Urinary bladder (tissue), 4 donors: ENCODE results near the gene KRTAP4-11. TPM values are rescaled to one million over a fixed set of nuclear protein-coding genes. Genes with fewer than 3 reads are reported as not detected.
"Not testable (repeated sequence)": the region's sequence is repeated elsewhere in the genome, so short reads cannot be mapped to it uniquely, and the experiment has no call there.

Source experiments
- DNase-seq: peaks from one replicate; pipeline ENCODE4 v3.0.0-alpha.2; 2015; ENCODE audit errors: extremely low spot score
- H3K27ac ChIP-seq: one replicate; pipeline ENCODE4 v1.5.1; 2013; ENCODE audit warnings: low read depth, mild to moderate bottlenecking, moderate library complexity
- H3K36me3 ChIP-seq: one replicate; pipeline ENCODE4 v1.6.1; 2013; ENCODE audit warnings: mild to moderate bottlenecking, moderate library complexity; ENCODE audit not compliant: insufficient read depth
- H3K4me1 ChIP-seq: one replicate; pipeline ENCODE4 v1.6.1; 2013; ENCODE audit warnings: mild to moderate bottlenecking, moderate library complexity; ENCODE audit not compliant: insufficient read depth
- H3K4me3 ChIP-seq: one replicate; pipeline ENCODE4 v1.5.1; 2013; ENCODE audit warnings: low read depth, low read length
- WGBS: extraction: QIAGEN DNeasy Blood & Tissue Kit; methylation state at CpG from one replicate; pipeline ENCODE4 v1.1.7; 2013; 5-methylcytosine and 5-hydroxymethylcytosine counted together
- polyA plus RNA-seq: library from polyadenylated mRNA; stranded (reverse); fragments of 200-250 nt; gene quantifications from one replicate; pipeline ENCODE4 v1.2.3, GENCODE V29; 2013
- total RNA-seq: library from RNA; depleted of rRNA; stranded (reverse); fragments of >200 nt; gene quantifications from one replicate; pipeline ENCODE4 v1.2.3, GENCODE V29; 2014
- donor health status: healthy with polysubstance abuse.
- donor health status: healthy.

KRTAP4-11 gene
- total and polyA plus RNA-seq, 2 donors: not detected

DNA sequence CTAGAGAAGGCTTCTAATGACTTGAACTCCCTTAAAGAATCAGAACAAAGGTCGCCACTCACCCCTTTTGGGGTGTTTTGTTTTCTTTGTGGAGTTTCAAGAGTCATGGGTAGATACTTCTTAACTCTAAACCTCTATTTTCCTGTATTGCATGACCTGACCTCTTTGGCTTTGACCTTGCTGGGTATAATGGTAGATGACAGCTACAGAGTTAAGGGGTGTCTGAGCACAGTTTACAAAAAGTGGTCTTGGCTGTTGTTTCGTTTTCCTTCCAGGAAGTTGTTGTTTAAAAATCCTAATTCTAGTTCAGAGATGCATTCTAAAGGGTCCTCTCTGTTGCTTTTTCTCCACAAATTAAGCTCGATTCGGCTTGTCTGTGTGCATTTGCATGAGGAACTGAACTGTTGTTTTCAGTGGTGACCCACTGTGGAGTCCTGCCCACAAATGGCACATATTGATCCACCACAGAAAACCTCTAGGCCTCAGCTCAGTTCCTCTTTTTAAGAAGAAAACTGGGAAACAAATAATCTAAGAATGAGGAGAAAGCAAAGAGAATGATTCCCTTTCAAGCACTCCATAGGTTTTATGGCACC is 29.3 kb downstream of the KRTAP4-11 start:
- H3K27ac ChIP-seq, DNase-seq, H3K4me1 ChIP-seq, H3K36me3 ChIP-seq, H3K4me3 ChIP-seq: not testable (repeated sequence)
- 70% methylated on average over 4 of the region's 4 CpGs for WGBS

GRCh38 chr17:41084100-41084856 is 33.9 kb downstream of the KRTAP4-11 start, which contains the start of gene KRTAP4-7:
Gene KRTAP4-7 (plus strand): TSS chr17:41084150. CDS start chr17:41084207, 57 bp downstream.
- not testable (repeated sequence) for H3K27ac ChIP-seq, H3K36me3 ChIP-seq, H3K4me3 ChIP-seq, H3K4me1 ChIP-seq, DNase-seq
- WGBS: 75% methylated on average over 14 of the region's 14 CpGs

DNA sequence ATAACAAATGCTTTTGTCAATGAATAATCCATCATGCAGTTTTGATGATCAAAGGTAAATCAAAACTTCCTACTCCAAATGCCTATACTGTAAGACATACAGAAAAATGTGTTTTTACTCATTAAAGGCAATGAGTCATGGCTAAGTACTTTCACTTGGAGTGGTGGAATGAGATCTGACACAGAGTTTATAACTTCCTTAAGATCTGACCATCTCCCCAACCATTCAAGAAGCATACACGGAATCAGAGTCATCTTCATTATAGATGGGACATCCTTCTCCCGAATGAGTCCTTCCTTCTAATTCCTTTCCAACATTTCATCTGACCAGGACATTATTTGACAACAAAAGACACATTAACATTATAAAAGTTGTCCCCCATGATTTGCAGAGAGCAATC is 34.7 kb downstream of the KRTAP4-11 start:
- H3K4me1 ChIP-seq, H3K27ac ChIP-seq, H3K36me3 ChIP-seq, H3K4me3 ChIP-seq, DNase-seq: not testable (repeated sequence)
- WGBS: 69% methylated on average over 2 of the region's 2 CpGs

DNA sequence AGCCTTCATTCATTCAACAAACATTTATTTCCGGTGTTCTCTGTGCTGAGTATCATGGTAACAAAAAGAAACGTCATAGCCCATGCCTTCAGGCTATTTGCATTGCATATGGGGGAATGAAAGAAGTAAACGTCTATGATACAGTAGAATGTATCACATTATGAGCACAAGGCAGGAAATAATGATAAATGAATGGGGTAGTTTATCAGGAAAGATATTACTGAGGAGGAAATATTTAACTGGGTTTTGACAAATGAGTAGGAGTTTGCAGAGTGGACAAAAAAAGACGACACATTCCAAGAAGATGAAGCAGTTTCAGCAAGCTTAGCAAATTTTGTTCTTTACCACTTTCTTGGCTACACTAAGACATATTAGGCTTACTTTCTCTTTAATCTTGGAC is 35.5 kb downstream of the KRTAP4-11 start:
- DNase-seq: no peak
- 56% methylated on average over 4 of the region's 4 CpGs for whole genome bisulfite sequencing
- Histone ChIP-seq H3K36me3 (no peaks in the 10 kb centered on the region), H3K27ac (no peak overlapping the region), H3K4me1 (no peaks in the 10 kb centered on the region), H3K4me3 (no peak overlapping the region)

DNA sequence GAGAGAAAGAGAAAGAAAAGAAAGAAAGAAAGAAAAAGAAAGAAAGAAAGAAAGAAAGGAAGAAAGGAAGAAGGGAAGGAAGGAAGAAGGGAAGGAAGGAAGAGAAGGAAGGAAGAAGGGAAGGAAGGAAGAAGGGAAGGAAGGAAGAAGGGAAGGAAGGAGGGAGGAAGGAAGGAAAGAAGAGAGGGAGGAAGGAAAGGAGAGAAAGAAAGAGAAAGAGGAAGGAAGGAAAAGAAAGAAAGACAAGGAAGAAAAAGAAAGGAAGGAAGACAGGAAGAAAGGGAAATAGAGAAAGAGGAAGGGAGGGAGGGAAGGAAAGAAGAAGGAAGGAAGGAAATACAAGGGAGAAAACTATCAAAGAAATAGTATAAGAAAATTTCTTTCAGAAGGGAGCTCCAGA is 41.4 kb downstream of the KRTAP4-11 start:
- Histone ChIP-seq H3K36me3 (no peaks in the 10 kb centered on the region), H3K4me1 (no peaks in the 10 kb centered on the region), H3K27ac (no peak overlapping the region), H3K4me3 (no peak overlapping the region)
- DNase-seq: no peak

GRCh38 chr17:41073676-41074075 is 44.5 kb downstream of the KRTAP4-11 start:
- WGBS: 91% methylated on average over 2 of the region's 2 CpGs
- DNase-seq: no peak
- Histone ChIP-seq H3K4me3 (no peak overlapping the region), H3K4me1 (no peaks in the 10 kb centered on the region), H3K36me3 (no peaks in the 10 kb centered on the region), H3K27ac (no peak overlapping the region)

- Histone ChIP-seq H3K27ac (no peak overlapping the region), H3K4me3 (no peak overlapping the region), H3K36me3 (no peaks in the 10 kb centered on the region), H3K4me1 (no peaks in the 10 kb centered on the region)
- no peak for DNase-seq
- 80% methylated on average over 5 of the region's 5 CpGs for WGBS
Measured at GRCh38 chr17:41071606-41072360, 46.4 kb downstream of the KRTAP4-11 start.

- no peak for DNase-seq
- no peak overlapping the region for H3K4me3 ChIP-seq
- no peaks in the 10 kb centered on the region for H3K4me1 ChIP-seq
- WGBS: 77% methylated on average over 3 of the region's 3 CpGs
- H3K36me3 ChIP-seq: no peaks in the 10 kb centered on the region
- no peak overlapping the region for H3K27ac ChIP-seq
Measured at GRCh38 chr17:41069031-41069430, 49.1 kb downstream of the KRTAP4-11 start.

DNA sequence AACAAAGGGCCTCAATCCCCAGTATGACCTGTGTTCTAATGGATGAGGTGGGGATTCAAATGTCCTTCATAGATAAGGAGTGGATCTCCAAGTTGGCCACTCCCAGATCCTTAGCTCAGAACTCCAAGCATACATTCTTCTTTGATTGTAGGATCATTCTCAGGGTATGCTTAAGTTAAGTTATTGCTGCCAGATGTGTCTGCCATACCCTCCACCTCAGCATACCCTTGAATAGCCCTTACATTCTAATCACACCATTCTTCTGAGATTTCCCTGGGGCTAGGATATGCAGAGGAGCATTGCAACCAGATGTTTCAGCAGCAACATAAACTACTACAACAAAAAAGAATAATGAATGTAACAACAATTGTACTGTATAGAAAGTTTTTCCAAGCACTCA is 50.9 kb downstream of the KRTAP4-11 start:
- Histone ChIP-seq H3K4me1 (no peaks in the 10 kb centered on the region), H3K4me3 (no peak overlapping the region), H3K27ac (no peak overlapping the region), H3K36me3 (no peaks in the 10 kb centered on the region)
- no peak for DNase-seq

Other genes with a start within 250 kb of the KRTAP4-11 start
Only the 30 nearest of the 38 such genes appear.
- gene KRT40, start 134.0 kb downstream of the KRTAP4-11 start, total RNA-seq: not detected
- not detected for gene KRT40, start 134.0 kb downstream of the KRTAP4-11 start, polyA plus RNA-seq
- not detected for gene KRTAP3-3, start 124.2 kb downstream of the KRTAP4-11 start, total RNA-seq
- not detected for gene KRTAP3-3, start 124.2 kb downstream of the KRTAP4-11 start, polyA plus RNA-seq
- not detected for gene KRTAP3-2, start 118.5 kb downstream of the KRTAP4-11 start, total RNA-seq
- not detected for gene KRTAP3-2, start 118.5 kb downstream of the KRTAP4-11 start, polyA plus RNA-seq
- not detected for gene KRTAP3-1, start 109.2 kb downstream of the KRTAP4-11 start, total RNA-seq
- not detected for gene KRTAP3-1, start 109.2 kb downstream of the KRTAP4-11 start, polyA plus RNA-seq
- not detected for gene KRTAP1-5, start 91.2 kb downstream of the KRTAP4-11 start, total RNA-seq
- gene KRTAP1-5, start 91.2 kb downstream of the KRTAP4-11 start, polyA plus RNA-seq: 0.11 TPM
- not detected for gene KRTAP1-4, start 88.2 kb downstream of the KRTAP4-11 start, total RNA-seq
- gene KRTAP1-4, start 88.2 kb downstream of the KRTAP4-11 start, polyA plus RNA-seq: not detected
- not detected for gene KRTAP1-3, start 83.5 kb downstream of the KRTAP4-11 start, total RNA-seq
- not detected for gene KRTAP1-3, start 83.5 kb downstream of the KRTAP4-11 start, polyA plus RNA-seq
- not detected for gene KRTAP1-1, start 76.9 kb downstream of the KRTAP4-11 start, total RNA-seq
- not detected for gene KRTAP1-1, start 76.9 kb downstream of the KRTAP4-11 start, polyA plus RNA-seq
- gene KRTAP2-1, start 71.1 kb downstream of the KRTAP4-11 start, total RNA-seq: not detected
- gene KRTAP2-1, start 71.1 kb downstream of the KRTAP4-11 start, polyA plus RNA-seq: not detected
- not detected for gene KRTAP2-2, start 63.1 kb downstream of the KRTAP4-11 start, total RNA-seq
- not detected for gene KRTAP2-2, start 63.1 kb downstream of the KRTAP4-11 start, polyA plus RNA-seq
- gene KRTAP2-3, start 58.3 kb downstream of the KRTAP4-11 start, total RNA-seq: not detected
- not detected for gene KRTAP2-3, start 58.3 kb downstream of the KRTAP4-11 start, polyA plus RNA-seq
- not detected for gene KRTAP2-4, start 52.5 kb downstream of the KRTAP4-11 start, total RNA-seq
- not detected for gene KRTAP2-4, start 52.5 kb downstream of the KRTAP4-11 start, polyA plus RNA-seq
- gene KRTAP4-7, start 34.2 kb downstream of the KRTAP4-11 start, total RNA-seq: not detected
- not detected for gene KRTAP4-7, start 34.2 kb downstream of the KRTAP4-11 start, polyA plus RNA-seq
- gene KRTAP4-8, start 20.2 kb downstream of the KRTAP4-11 start, total RNA-seq: not detected
- gene KRTAP4-8, start 20.2 kb downstream of the KRTAP4-11 start, polyA plus RNA-seq: not detected
- not detected for gene KRTAP4-16, start 16.2 kb downstream of the KRTAP4-11 start, total RNA-seq
- gene KRTAP4-16, start 16.2 kb downstream of the KRTAP4-11 start, polyA plus RNA-seq: not detected
- gene KRTAP4-9, start 13.0 kb downstream of the KRTAP4-11 start, total RNA-seq: not detected
- gene KRTAP4-9, start 13.0 kb downstream of the KRTAP4-11 start, polyA plus RNA-seq: not detected
- not detected for gene KRTAP4-12, start 5.8 kb upstream of the KRTAP4-11 start, total RNA-seq
- gene KRTAP4-12, start 5.8 kb upstream of the KRTAP4-11 start, polyA plus RNA-seq: not detected
- gene KRTAP4-6, start 22.2 kb upstream of the KRTAP4-11 start, total RNA-seq: not detected
- not detected for gene KRTAP4-6, start 22.2 kb upstream of the KRTAP4-11 start, polyA plus RNA-seq
- not detected for gene KRTAP4-5, start 31.5 kb upstream of the KRTAP4-11 start, total RNA-seq
- gene KRTAP4-5, start 31.5 kb upstream of the KRTAP4-11 start, polyA plus RNA-seq: not detected
- not detected for gene KRTAP4-4, start 42.4 kb upstream of the KRTAP4-11 start, total RNA-seq
- gene KRTAP4-4, start 42.4 kb upstream of the KRTAP4-11 start, polyA plus RNA-seq: not detected
- gene KRTAP4-3, start 49.8 kb upstream of the KRTAP4-11 start, total RNA-seq: not detected
- not detected for gene KRTAP4-3, start 49.8 kb upstream of the KRTAP4-11 start, polyA plus RNA-seq
- not detected for gene KRTAP4-2, start 59.8 kb upstream of the KRTAP4-11 start, total RNA-seq
- gene KRTAP4-2, start 59.8 kb upstream of the KRTAP4-11 start, polyA plus RNA-seq: not detected
- not detected for gene KRTAP4-1, start 66.5 kb upstream of the KRTAP4-11 start, total RNA-seq
- gene KRTAP4-1, start 66.5 kb upstream of the KRTAP4-11 start, polyA plus RNA-seq: not detected
- gene KRTAP9-1, start 71.5 kb upstream of the KRTAP4-11 start, total RNA-seq: not detected
- gene KRTAP9-1, start 71.5 kb upstream of the KRTAP4-11 start, polyA plus RNA-seq: not detected
- not detected for gene KRTAP9-2, start 108.3 kb upstream of the KRTAP4-11 start, total RNA-seq
- gene KRTAP9-2, start 108.3 kb upstream of the KRTAP4-11 start, polyA plus RNA-seq: not detected
- not detected for gene KRTAP9-3, start 114.1 kb upstream of the KRTAP4-11 start, total RNA-seq
- gene KRTAP9-3, start 114.1 kb upstream of the KRTAP4-11 start, polyA plus RNA-seq: not detected
- not detected for gene KRTAP9-8, start 119.6 kb upstream of the KRTAP4-11 start, total RNA-seq
- gene KRTAP9-8, start 119.6 kb upstream of the KRTAP4-11 start, polyA plus RNA-seq: not detected
- gene KRTAP9-4, start 131.3 kb upstream of the KRTAP4-11 start, total RNA-seq: not detected
- not detected for gene KRTAP9-4, start 131.3 kb upstream of the KRTAP4-11 start, polyA plus RNA-seq
- gene KRTAP9-9, start 137.0 kb upstream of the KRTAP4-11 start, total RNA-seq: not detected
- not detected for gene KRTAP9-9, start 137.0 kb upstream of the KRTAP4-11 start, polyA plus RNA-seq
- not detected for gene KRTAP9-6, start 147.0 kb upstream of the KRTAP4-11 start, total RNA-seq
- gene KRTAP9-6, start 147.0 kb upstream of the KRTAP4-11 start, polyA plus RNA-seq: not detected